Psoas muscle (tissue), 8 donors: ENCODE measurements around the gene GATA2. TPM values are rescaled to one million over a fixed set of nuclear protein-coding genes. Genes with fewer than 3 reads are reported as not detected.

Experiments
- ATAC-seq, 4 donors: fragments of 200-7000 bp; cut with Tn5 transposase; one replicate each; pipeline ENCODE4 v1.9.1; 2020; ENCODE audit warnings: moderate library complexity in 3 of 4, mild to moderate bottlenecking in 2 of 4
- DNase-seq, 2 donors: peaks; one replicate each; pipeline ENCODE4 v3.0.0-alpha.2; 2020
- H3K27ac ChIP-seq: fragments of 200-600 bp; one replicate; pipeline ENCODE4 v1.8.0; 2022
- H3K27me3 ChIP-seq, 3 donors: fragments of 200-600 bp in 1 of 3; one replicate each; pipeline versions ENCODE4 v1.6.1 to v1.8.0; 2013 to 2022; ENCODE audit warnings: low read length in 2 of 3, mild to moderate bottlenecking in 2 of 3, moderate library complexity in 1 of 3; ENCODE audit not compliant: insufficient read depth in 3 of 3
- H3K36me3 ChIP-seq, 2 donors: fragments of 200-600 bp in 1 of 2; one replicate each; pipeline versions ENCODE4 v1.6.1 to v1.8.0; 2013 to 2022; ENCODE audit warnings: low read depth in 1 of 2, mild to moderate bottlenecking in 1 of 2, moderate library complexity in 1 of 2; ENCODE audit not compliant: insufficient read depth in 1 of 2
- H3K4me1 ChIP-seq: fragments of 200-600 bp; one replicate; pipeline ENCODE4 v1.8.0; 2022
- H3K4me3 ChIP-seq: fragments of 200-600 bp; one replicate; pipeline ENCODE4 v1.8.0; 2022; ENCODE audit warnings: mild to moderate bottlenecking
- H3K9me3 ChIP-seq: fragments of 200-600 bp; one replicate; pipeline ENCODE4 v1.8.0; 2022
- CTCF ChIP-seq: fragments of 200-600 bp; IDR thresholded peaks from one replicate; pipeline ENCODE4 v1.8.0; 2022; ENCODE audit warnings: antibody characterized with exemption
- WGBS, 3 donors: extraction: QIAGEN DNeasy Blood & Tissue Kit; methylation state at CpG; one replicate each; pipeline versions ENCODE4 v1.1.6 to v1.1.7; 2013; 5-methylcytosine and 5-hydroxymethylcytosine counted together
- intact Hi-C, 2 donors: fragments of 100-400 bp; cut with DNase I; formaldehyde crosslinking; loops; one replicate each; pipeline versions ENCODE4 v1.11.0 to v1.14.2; 2022
- polyA plus RNA-seq, 3 donors: library from polyadenylated mRNA; stranded (reverse); fragments of 200-250 nt; gene quantifications; one replicate each; pipeline ENCODE4 v1.2.3, GENCODE V29; 2013
- total RNA-seq, 4 donors: library from RNA; stranded (reverse); fragmentation: NEBNext Ultra II Directional in 2 of 4; extraction: Animal tissue kit (Norgen Biotek cat#: 25700) in 2 of 4; gene quantifications; one replicate each; pipeline versions ENCODE4 v1.2.1 to v1.2.4, GENCODE V29; 2021 to 2023
- donor health status: healthy with polysubstance abuse.
- donor health status: DM: no; HTN: no; CAD: no; lungs with moderate emphysema.
- donor health status: Bipolar disorder and iron deficiency.
- donor health status: healthy.
- donor health status: DM: yes; HTN: yes; CAD: no.
- donor health status: DM: no; HTN: no; CAD: no.
- donor health status: DM: no; HTN: no; CAD: no.
- donor health status: DM: yes; HTN: yes; CAD: no.

GATA2 gene
- total and polyA plus RNA-seq, 7 donors: 4.2 to 8.8 (median 6.5) TPM

DNA sequence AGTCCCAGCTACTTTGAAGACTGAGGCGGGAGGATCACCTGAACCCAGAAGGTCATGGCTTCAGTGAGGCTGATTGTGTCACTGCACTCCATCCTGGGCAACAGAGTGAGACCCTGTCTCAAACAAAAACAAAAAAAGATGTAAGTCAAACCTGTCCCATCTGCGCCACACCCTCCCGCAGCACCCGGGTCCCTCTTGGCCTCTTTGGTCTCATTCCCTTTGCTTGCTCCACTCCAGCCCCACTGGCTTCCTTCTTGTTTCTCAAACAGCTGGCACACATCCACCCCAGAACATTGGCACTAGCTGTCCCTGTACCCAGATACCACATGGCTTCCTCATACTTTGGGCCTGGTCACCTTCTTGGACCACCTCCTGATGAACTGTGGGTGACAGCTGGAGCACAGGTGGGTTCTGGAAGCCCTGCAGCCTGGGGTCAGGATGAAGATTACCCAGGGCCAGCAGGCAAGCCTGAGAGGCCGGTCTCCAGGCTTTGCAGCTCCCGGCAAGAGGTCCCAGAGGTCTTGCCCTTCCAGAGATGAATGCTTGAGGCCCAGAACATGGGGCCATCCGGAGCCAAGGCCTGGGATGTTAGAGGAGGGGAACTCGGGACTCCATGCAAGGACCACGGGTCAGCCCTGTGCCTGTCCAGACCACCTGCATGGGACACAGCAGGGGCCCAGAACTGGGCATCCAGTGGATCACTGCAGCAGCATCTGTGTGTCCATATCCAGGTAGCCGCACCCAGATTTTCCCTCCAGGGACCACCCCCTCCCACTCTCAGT lies 10.9 kb upstream of the GATA2 start:
- WGBS, 3 donors: 84 to 91% (median 86%) methylated on average over 10 of the region's 10 CpGs
- ATAC-seq: no peak
- Histone ChIP-seq H3K36me3 (no peaks in the 10 kb centered on the region), H3K9me3 (no peaks in the 10 kb centered on the region), H3K4me3 (no peak overlapping the region), H3K4me1 (no peaks in the 10 kb centered on the region), H3K27ac (no peak overlapping the region), H3K27me3 (peaks cover 0 to 18% (median 2%) of the 10 kb centered on the region in 3 donors)
- TF ChIP-seq CTCF: no peak
- no peak for DNase-seq
- intact Hi-C loops: no loop called here

DNA sequence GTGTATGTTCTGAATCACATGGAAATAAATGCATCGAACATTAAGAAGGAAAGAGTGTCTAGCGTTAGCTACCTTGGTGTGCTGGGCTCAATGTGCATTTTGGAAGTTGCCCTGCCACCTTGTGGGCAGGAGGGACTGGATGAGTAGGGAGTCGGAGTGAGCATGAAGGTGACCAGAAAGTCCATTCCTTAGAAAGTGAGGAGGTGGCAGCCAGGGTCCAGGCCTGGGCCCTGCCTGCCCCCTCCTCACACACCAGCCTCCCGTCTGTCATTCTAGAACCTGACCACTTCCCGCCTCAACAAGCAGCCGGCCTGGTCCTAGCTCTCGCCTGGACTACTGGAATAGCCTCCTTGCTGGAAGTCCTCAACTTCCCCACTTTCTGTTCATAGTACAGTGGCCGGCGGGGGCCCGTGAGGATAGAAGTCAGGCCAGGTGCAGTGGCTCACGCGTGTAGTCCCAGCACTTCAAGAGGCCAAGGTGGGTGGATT lies 10.2 kb upstream of the GATA2 start:
- Histone ChIP-seq H3K4me1 (no peaks in the 10 kb centered on the region), H3K27me3 (peaks cover 0 to 25% (median 2%) of the 10 kb centered on the region in 3 donors), H3K36me3 (no peaks in the 10 kb centered on the region), H3K27ac (no peak overlapping the region), H3K9me3 (no peaks in the 10 kb centered on the region), H3K4me3 (no peak overlapping the region)
- no peak for ATAC-seq
- TF ChIP-seq CTCF: no peak
- 81 to 86% (median 86%) methylated on average over 12 of the region's 12 CpGs for WGBS, 3 donors
- intact Hi-C loops: no loop called here
- DNase-seq: no peak

GRCh38 chr3:128502712-128503111 lies 9.7 kb upstream of the GATA2 start:
- no peaks in the 10 kb centered on the region for H3K36me3 ChIP-seq
- WGBS, 3 donors: 89 to 90% (median 89%) methylated on average over 5 of the region's 5 CpGs

GRCh38 chr3:128501431-128501830 lies 8.4 kb upstream of the GATA2 start:
- intact Hi-C loops: no loop called here
- Histone ChIP-seq H3K4me3 (no peak overlapping the region), H3K4me1 (peaks cover 10% of the 10 kb centered on the region), H3K27ac (no peak overlapping the region), H3K9me3 (no peaks in the 10 kb centered on the region), H3K36me3 (no peaks in the 10 kb centered on the region), H3K27me3 (peaks cover 0 to 40% (median 13%) of the 10 kb centered on the region in 3 donors)
- no peak for TF ChIP-seq CTCF
- WGBS, 3 donors: 68 to 75% (median 68%) methylated on average over 3 of the region's 3 CpGs
- no peak for ATAC-seq
- DNase-seq: no peak

More at GRCh38 chr3:128502712-128503111, 9.7 kb upstream of the GATA2 start:
- intact Hi-C loops: no loop called here
- Histone ChIP-seq H3K4me1 (no peaks in the 10 kb centered on the region), H3K27ac (no peak overlapping the region), H3K4me3 (no peak overlapping the region), H3K27me3 (peaks cover 0 to 28% (median 4%) of the 10 kb centered on the region in 3 donors), H3K9me3 (no peaks in the 10 kb centered on the region)
- no peak for TF ChIP-seq CTCF
- ATAC-seq (no peak), DNase-seq (no peak)
